Suprapubic skin (tissue), 4 donors: ENCODE measurements around the gene ITPRIPL2.

Experiments used
- CTCF ChIP-seq, 2 donors: fragments of 200-600 bp in 1 of 2; fragments of 450-650 bp in 1 of 2; sonication (generic) in 1 of 2; IDR thresholded peaks; one replicate each; pipeline ENCODE4 v1.5.1; 2016 to 2019; ENCODE audit warnings: antibody characterized with exemption in 2 of 2, mild to moderate bottlenecking in 1 of 2, moderate library complexity in 1 of 2
- EP300 ChIP-seq: sonication (generic); formaldehyde crosslinking; IDR thresholded peaks from one replicate; pipeline ENCODE4 v1.6.1; 2017; ENCODE audit warnings: antibody characterized with exemption
- POLR2A ChIP-seq, 2 donors: fragments of 450-650 bp; IDR thresholded peaks; one replicate each; pipeline ENCODE4 v1.6.1; 2017; ENCODE audit warnings: antibody characterized with exemption in 2 of 2, mild to moderate bottlenecking in 2 of 2, moderate library complexity in 2 of 2
- POLR2AphosphoS5 ChIP-seq, 3 donors: sonication (generic); formaldehyde crosslinking; IDR thresholded peaks; one replicate each; pipeline ENCODE4 v1.6.1; 2017; ENCODE audit warnings: antibody characterized with exemption in 3 of 3

DNA sequence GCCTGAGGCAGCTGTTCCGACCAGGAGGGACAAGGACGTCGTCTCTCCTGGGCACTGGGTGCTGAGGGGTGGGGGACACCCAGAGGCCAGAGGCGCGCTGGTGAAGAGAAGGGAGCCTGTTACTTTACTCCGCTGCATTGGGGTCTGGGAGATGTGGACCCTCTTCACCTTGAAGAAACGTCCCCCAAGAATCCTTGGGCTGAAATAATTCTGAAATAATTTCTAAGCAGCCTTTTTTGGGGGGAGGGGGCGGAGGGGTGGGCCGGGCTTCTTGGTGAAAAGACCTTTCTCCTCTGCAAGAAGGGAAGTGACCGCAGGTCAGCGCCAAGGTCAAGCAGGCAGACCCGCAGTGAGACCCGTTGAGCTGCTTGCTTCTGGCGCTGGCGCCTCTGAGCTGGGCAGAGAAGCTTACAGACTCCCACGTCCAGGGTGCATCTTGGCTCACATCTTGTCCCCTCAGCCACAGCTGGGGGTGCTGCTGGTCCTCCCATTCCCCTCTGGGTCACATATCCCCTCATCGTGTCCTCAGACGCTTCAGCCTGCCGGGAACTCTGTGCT, 55.4 kb downstream of the ITPRIPL2 start:
- TF ChIP-seq CTCF (IDR thresholded peaks at IDR 0.05) (no peak), POLR2AphosphoS5 (IDR thresholded peaks at IDR 0.05) (no peak), POLR2A (IDR thresholded peaks at IDR 0.05) (no peak), EP300 (no peak)
